SK-N-SH treated with all-trans-retinoic acid at 6 μM for 48 hours (cell line): Measurements from ENCODE around the gene HRG.

Experiments used
- ATAC-seq: fragments of 200-7000 bp; cut with Tn5 transposase; 3 replicates; pipeline ENCODE4 v1.9.1; 2020; ENCODE audit warnings: mild to moderate bottlenecking, moderate library complexity
- ARNTL ChIP-seq: fragments of 450-650 bp; formaldehyde crosslinking; IDR thresholded peaks from 2 replicates; pipeline ENCODE4 v1.5.0; 2020; ENCODE audit warnings: low read depth, mild to moderate bottlenecking, moderate library complexity, borderline replicate concordance
- BACH2 ChIP-seq: fragments of 250-450 bp; sonication (Bioruptor Pico); IDR thresholded peaks from 2 replicates; pipeline ENCODE4 v1.9.0; 2021; ENCODE audit warnings: mild to moderate bottlenecking, borderline replicate concordance
- CREB5 ChIP-seq: fragments of 250-450 bp; sonication (Bioruptor Pico); IDR thresholded peaks from 2 replicates; pipeline ENCODE4 v1.5.1; 2020; ENCODE audit warnings: low read depth, mild to moderate bottlenecking, moderate library complexity
- CSRNP3 ChIP-seq: fragments of 250-450 bp; sonication (Bioruptor Pico); IDR thresholded peaks from 2 replicates; pipeline ENCODE4 v1.5.1; 2021; ENCODE audit warnings: mild to moderate bottlenecking, moderate library complexity
- ESRRG ChIP-seq: fragments of 250-450 bp; sonication (Bioruptor Pico); IDR thresholded peaks from 2 replicates; pipeline ENCODE4 v1.6.1; 2021; ENCODE audit warnings: mild to moderate bottlenecking
- GLIS3 ChIP-seq: fragments of 250-450 bp; sonication (Bioruptor Pico); IDR thresholded peaks from 2 replicates; pipeline ENCODE4 v1.5.0; 2020; ENCODE audit warnings: mild to moderate bottlenecking, moderate library complexity
- OSR1 ChIP-seq: fragments of 250-450 bp; sonication (Bioruptor Pico); IDR thresholded peaks from 2 replicates; pipeline ENCODE4 v1.8.0; 2022; ENCODE audit warnings: moderate library complexity, mild to moderate bottlenecking, inconsistent platforms
- PATZ1 ChIP-seq: fragments of 250-450 bp; sonication (Bioruptor Pico); IDR thresholded peaks from 2 replicates; pipeline ENCODE4 v1.8.0; 2020; ENCODE audit warnings: mild to moderate bottlenecking, moderate library complexity, borderline replicate concordance
- POU6F1 ChIP-seq: fragments of 250-450 bp; sonication (Bioruptor Pico); IDR thresholded peaks from 2 replicates; pipeline ENCODE4 v1.8.0; 2021; ENCODE audit warnings: low read depth, mild to moderate bottlenecking, moderate library complexity, borderline replicate concordance
- RARB ChIP-seq: fragments of 250-450 bp; sonication (Bioruptor Pico); IDR thresholded peaks from 2 replicates; pipeline ENCODE4 v1.8.0; 2021; ENCODE audit warnings: mild to moderate bottlenecking, moderate library complexity
- SNAI2 ChIP-seq: fragments of 250-450 bp; sonication (Bioruptor Pico); IDR thresholded peaks from 2 replicates; pipeline ENCODE4 v1.5.0; 2020; ENCODE audit warnings: mild to moderate bottlenecking, moderate library complexity
- TCF4 ChIP-seq: fragments of 250-450 bp; sonication (Bioruptor Pico); IDR thresholded peaks from 2 replicates; pipeline ENCODE4 v1.8.0; 2021; ENCODE audit warnings: mild to moderate bottlenecking, moderate library complexity, borderline replicate concordance
- TOX ChIP-seq: fragments of 250-450 bp; sonication (Bioruptor Pico); IDR thresholded peaks from 2 replicates; pipeline ENCODE4 v1.8.0; 2021; ENCODE audit warnings: mild to moderate bottlenecking, moderate library complexity, borderline replicate concordance
- ZC3H10 ChIP-seq: fragments of 250-450 bp; sonication (Bioruptor Pico); IDR thresholded peaks from 2 replicates; pipeline ENCODE4 v1.5.1; 2021; ENCODE audit warnings: mild to moderate bottlenecking, moderate library complexity
- ZFP3 ChIP-seq: fragments of 250-450 bp; sonication (Bioruptor Pico); IDR thresholded peaks from 2 replicates; pipeline ENCODE4 v1.5.0; 2020; ENCODE audit warnings: mild to moderate bottlenecking, moderate library complexity
- ZFP30 ChIP-seq: fragments of 450-650 bp; formaldehyde crosslinking; IDR thresholded peaks from 2 replicates; pipeline ENCODE4 v1.5.0; 2022; ENCODE audit warnings: mild to moderate bottlenecking, moderate library complexity
- ZNF565 ChIP-seq: fragments of 450-650 bp; formaldehyde crosslinking; conservative IDR thresholded peaks from 2 replicates; pipeline ENCODE4 v1.5.0; 2020; ENCODE audit warnings: low read depth, mild to moderate bottlenecking, moderate library complexity
- ZNF70 ChIP-seq: fragments of 450-650 bp; formaldehyde crosslinking; IDR thresholded peaks from 2 replicates; pipeline ENCODE4 v1.5.0; 2020; ENCODE audit warnings: mild to moderate bottlenecking, moderate library complexity
- ZNF8 ChIP-seq: fragments of 450-650 bp; formaldehyde crosslinking; IDR thresholded peaks from 2 replicates; pipeline ENCODE4 v1.5.0; 2020; ENCODE audit warnings: mild to moderate bottlenecking, moderate library complexity

HRG gene

GRCh38 chr3:186664119-186664495 is 1.7 kb upstream of the HRG start:
- ATAC-seq, result no peak

DNA sequence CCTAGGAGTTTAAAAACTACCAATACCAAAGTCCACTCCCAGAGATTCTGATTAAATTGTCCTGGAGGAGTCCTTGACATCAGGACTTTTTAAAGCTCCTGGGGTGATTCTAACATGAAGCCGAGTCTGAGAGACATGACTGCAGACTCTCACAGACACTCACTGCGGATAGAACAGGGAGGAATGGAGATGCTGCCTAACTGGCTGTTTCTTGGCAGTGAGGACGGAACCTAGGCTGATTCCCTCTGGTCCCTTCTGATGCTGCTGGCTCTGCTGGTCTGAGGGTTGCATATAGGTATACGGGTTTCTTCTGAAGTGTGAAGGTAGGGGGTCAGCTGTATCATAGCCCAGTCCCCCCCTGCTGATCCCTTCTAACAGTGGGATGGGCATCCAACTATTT is 1.3 kb upstream of the HRG start:
- TF ChIP-seq TOX (CRISPR knock-in tag) (no peak), PATZ1 (CRISPR knock-in tag) (no peak), CREB5 (CRISPR knock-in tag) (no peak), ARNTL (CRISPR knock-in tag) (no peak), ZFP30 (CRISPR knock-in tag) (no peak), RARB (no peak), GLIS3 (CRISPR knock-in tag) (no peak), ZNF565 (CRISPR knock-in tag) (no peak), POU6F1 (CRISPR knock-in tag) (no peak), SNAI2 (CRISPR knock-in tag) (no peak)
- ATAC-seq, result no peak

More at GRCh38 chr3:186664119-186664495, 1.7 kb upstream of the HRG start:
- TF ChIP-seq BACH2 (CRISPR knock-in tag) (no peak), OSR1 (CRISPR knock-in tag) (no peak), POU6F1 (CRISPR knock-in tag) (no peak), ZFP30 (CRISPR knock-in tag) (no peak), TOX (CRISPR knock-in tag) (no peak), GLIS3 (CRISPR knock-in tag) (no peak), ESRRG (CRISPR knock-in tag) (no peak), CREB5 (CRISPR knock-in tag) (no peak), ZNF70 (no peak), SNAI2 (CRISPR knock-in tag) (no peak), TCF4 (no peak), RARB (no peak)

GRCh38 chr3:186668426-186668825 is 2.6 kb downstream of the HRG start:
- TF ChIP-seq CSRNP3 (no peak), SNAI2 (CRISPR knock-in tag) (no peak), BACH2 (CRISPR knock-in tag) (no peak), ZFP3 (CRISPR knock-in tag) (no peak), ZC3H10 (CRISPR knock-in tag) (no peak), ESRRG (CRISPR knock-in tag) (no peak), ZNF8 (no peak), CREB5 (CRISPR knock-in tag) (no peak)
- ATAC-seq, result no peak
